Sigmoid colon (tissue), 7 donors: ENCODE measurements around the gene SYPL2. TPM values are rescaled to one million over a fixed set of nuclear protein-coding genes. Genes with fewer than 3 reads are reported as not detected.
A peak's percentile ranks its signal among the peaks of the same experiment; 100 is the strongest.

ENCODE experiments used
- DNase-seq: peaks from one replicate; pipeline ENCODE4 v3.0.0-alpha.2; 2019
- H3K27ac ChIP-seq, 4 donors: fragments of 200-600 bp; sonication (generic); one replicate each; pipeline ENCODE4 v1.5.1; 2016 to 2019; ENCODE audit warnings: mild to moderate bottlenecking in 1 of 4
- H3K27me3 ChIP-seq, 3 donors: fragments of 200-600 bp; sonication (generic); one replicate each; pipeline ENCODE4 v1.5.1; 2019; ENCODE audit warnings: mild to moderate bottlenecking in 1 of 3
- H3K36me3 ChIP-seq, 4 donors: fragments of 200-600 bp; sonication (generic); one replicate each; pipeline ENCODE4 v1.5.1; 2016 to 2019
- H3K4me1 ChIP-seq, 4 donors: fragments of 200-600 bp; sonication (generic); one replicate each; pipeline ENCODE4 v1.5.1; 2017 to 2019
- H3K4me3 ChIP-seq, 4 donors: fragments of 200-600 bp; sonication (generic); one replicate each; pipeline ENCODE4 v1.5.1; 2017 to 2019; ENCODE audit warnings: mild to moderate bottlenecking in 2 of 4, moderate library complexity in 1 of 4
- H3K9me3 ChIP-seq, 4 donors: fragments of 200-600 bp in 3 of 4; sonication (generic) in 3 of 4; one replicate each; pipeline versions ENCODE4 v1.5.1 to v1.6.1; 2013 to 2019
- EP300 ChIP-seq, 4 donors: sonication (generic); formaldehyde crosslinking; IDR thresholded peaks; one replicate each; pipeline ENCODE4 v1.6.1; 2017; ENCODE audit warnings: antibody characterized with exemption in 4 of 4
- POLR2A ChIP-seq, 2 donors: fragments of 450-650 bp; IDR thresholded peaks; one replicate each; pipeline ENCODE4 v1.6.1; 2016; ENCODE audit warnings: antibody characterized with exemption in 2 of 2, mild to moderate bottlenecking in 2 of 2, moderate library complexity in 2 of 2
- POLR2AphosphoS5 ChIP-seq, 4 donors: sonication (generic); formaldehyde crosslinking; IDR thresholded peaks; one replicate each; pipeline ENCODE4 v1.6.1; 2017; ENCODE audit warnings: antibody characterized with exemption in 4 of 4
- WGBS, 2 donors: extraction: QIAGEN DNeasy Blood & Tissue Kit; methylation state at CpG; one replicate each; pipeline ENCODE4 v1.1.7; 2013; 5-methylcytosine and 5-hydroxymethylcytosine counted together
- intact Hi-C: fragments of 100-400 bp; cut with DNase I; formaldehyde crosslinking; loops from one replicate; pipeline ENCODE4 v1.15.1; 2023
- polyA plus RNA-seq, 3 donors: library from polyadenylated mRNA; stranded (reverse); fragments of 200-250 nt; gene quantifications; one replicate each; pipeline ENCODE4 v1.2.3, GENCODE V29; 2013
- total RNA-seq, 4 donors: library from RNA; depleted of rRNA; stranded (reverse); fragments of >200 nt; gene quantifications; one replicate each; pipeline ENCODE4 v1.1.0, GENCODE V29; 2016
- TF ChIP-seq, protein P1 (sequence below), 4 experiments: fragments of 450-650 bp in 3 of 4; fragments of 200-600 bp in 1 of 4; IDR thresholded peaks; one replicate each; pipeline ENCODE4 v1.5.1; 2016 to 2019; ENCODE audit warnings: antibody characterized with exemption in 4 of 4, mild to moderate bottlenecking in 3 of 4, moderate library complexity in 2 of 4
- donor health status: healthy with polysubstance abuse.
- donor health status: Bipolar disorder and iron deficiency.
- donor health status: healthy.

Gene SYPL2
- total and polyA plus RNA-seq, 7 donors, result under 0.01 to 6.9 (median 2.1) TPM; not detected in 1

DNA sequence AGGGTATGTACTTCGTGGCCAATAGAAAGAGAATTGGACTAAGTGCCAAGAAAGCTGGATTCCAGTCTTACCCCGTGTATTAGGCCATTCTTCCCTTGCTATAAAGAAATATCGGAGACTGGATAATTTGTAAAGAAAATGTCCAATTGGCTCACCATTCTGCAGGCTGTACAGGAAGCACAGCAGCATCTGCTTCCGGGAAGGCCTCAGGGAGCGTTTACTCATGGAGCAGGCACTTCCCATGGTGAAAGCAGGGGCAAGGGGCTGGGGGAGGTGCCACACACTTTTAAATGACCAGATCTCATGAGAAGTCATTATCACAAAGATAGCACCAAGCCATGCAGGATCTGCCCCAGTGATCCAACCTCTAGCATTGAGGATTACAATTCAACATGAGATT lies 51.0 kb downstream of the SYPL2 start:
- H3K4me1 ChIP-seq, result peaks cover 0 to 8% (median 0%) of the 10 kb centered on the region in 4 donors
- no peaks in the 10 kb centered on the region for H3K9me3 ChIP-seq
- no peak overlapping the region for H3K4me3 ChIP-seq
- WGBS, 2 donors, result 67 to 91% methylated on average over 5 of the region's 5 CpGs
- intact Hi-C loops, result no loop called here
- DNase-seq, result peak; percentile 3
- no peaks in the 10 kb centered on the region for H3K36me3 ChIP-seq
- H3K27me3 ChIP-seq, result no peaks in the 10 kb centered on the region
- no peak overlapping the region for H3K27ac ChIP-seq
- TF ChIP-seq POLR2A (IDR thresholded peaks at IDR 0.05), result no peak
- TF ChIP-seq POLR2AphosphoS5 (IDR thresholded peaks at IDR 0.05), result no peak
- TF ChIP-seq, protein P1, sequence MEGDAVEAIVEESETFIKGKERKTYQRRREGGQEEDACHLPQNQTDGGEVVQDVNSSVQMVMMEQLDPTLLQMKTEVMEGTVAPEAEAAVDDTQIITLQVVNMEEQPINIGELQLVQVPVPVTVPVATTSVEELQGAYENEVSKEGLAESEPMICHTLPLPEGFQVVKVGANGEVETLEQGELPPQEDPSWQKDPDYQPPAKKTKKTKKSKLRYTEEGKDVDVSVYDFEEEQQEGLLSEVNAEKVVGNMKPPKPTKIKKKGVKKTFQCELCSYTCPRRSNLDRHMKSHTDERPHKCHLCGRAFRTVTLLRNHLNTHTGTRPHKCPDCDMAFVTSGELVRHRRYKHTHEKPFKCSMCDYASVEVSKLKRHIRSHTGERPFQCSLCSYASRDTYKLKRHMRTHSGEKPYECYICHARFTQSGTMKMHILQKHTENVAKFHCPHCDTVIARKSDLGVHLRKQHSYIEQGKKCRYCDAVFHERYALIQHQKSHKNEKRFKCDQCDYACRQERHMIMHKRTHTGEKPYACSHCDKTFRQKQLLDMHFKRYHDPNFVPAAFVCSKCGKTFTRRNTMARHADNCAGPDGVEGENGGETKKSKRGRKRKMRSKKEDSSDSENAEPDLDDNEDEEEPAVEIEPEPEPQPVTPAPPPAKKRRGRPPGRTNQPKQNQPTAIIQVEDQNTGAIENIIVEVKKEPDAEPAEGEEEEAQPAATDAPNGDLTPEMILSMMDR (IDR thresholded peaks at IDR 0.05), result no peak

DNA sequence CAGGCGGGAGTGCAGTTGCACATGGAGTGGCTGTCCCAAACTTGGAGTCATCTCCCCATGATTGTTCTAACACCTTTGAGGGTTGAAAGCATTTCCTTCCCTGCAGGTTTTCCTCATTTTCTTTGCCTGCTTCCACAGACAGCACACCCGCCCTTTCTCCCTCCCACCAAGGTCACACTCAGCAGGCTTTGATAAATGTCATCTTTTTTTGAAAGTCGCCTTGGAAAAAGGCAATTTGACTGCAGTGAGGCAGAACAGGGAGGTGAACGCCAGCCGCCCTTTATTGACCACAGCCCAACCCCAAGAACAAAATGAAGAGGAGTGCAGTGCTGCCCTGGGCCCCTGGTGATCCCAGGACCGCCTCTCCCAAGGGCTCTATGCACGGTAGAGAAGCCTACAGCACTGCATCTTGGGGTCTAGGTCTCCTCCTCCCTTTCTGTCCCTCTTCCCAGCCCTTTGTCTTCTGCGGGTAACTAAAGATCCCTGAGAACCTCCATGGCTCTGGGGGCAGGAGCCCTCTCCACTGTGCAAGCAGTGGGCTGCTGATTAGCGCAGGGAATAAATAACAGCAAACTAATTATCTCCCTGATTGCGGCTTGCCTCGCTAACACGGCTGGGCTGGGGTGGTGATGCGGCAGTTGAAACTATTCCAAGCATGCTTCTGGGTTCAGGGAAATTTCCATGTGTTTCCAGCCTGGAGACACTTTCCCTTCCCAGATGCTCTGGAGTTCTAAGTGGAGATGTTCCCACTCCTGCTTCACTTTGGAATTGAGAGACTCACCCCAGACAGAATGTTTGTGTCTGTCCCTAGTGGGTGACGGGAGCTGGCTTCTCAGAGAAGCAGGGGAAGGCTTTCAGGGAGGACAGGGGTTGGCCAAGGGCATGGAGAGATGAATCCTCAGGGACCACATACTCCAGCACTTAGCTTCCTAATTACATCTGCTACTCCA lies 54.9 kb downstream of the SYPL2 start:
- Histone ChIP-seq H3K27ac (no peak overlapping the region), H3K36me3 (no peaks in the 10 kb centered on the region), H3K4me1 (no peaks in the 10 kb centered on the region), H3K4me3 (no peak overlapping the region), H3K27me3 (no peaks in the 10 kb centered on the region), H3K9me3 (no peaks in the 10 kb centered on the region)
- intact Hi-C loops, result no loop called here
- TF ChIP-seq POLR2AphosphoS5 (IDR thresholded peaks at IDR 0.05) (no peak), POLR2A (IDR thresholded peaks at IDR 0.05) (no peak)
- DNase-seq, result no peak
- 79 to 82% methylated on average over 14 of the region's 14 CpGs for WGBS, 2 donors

DNA sequence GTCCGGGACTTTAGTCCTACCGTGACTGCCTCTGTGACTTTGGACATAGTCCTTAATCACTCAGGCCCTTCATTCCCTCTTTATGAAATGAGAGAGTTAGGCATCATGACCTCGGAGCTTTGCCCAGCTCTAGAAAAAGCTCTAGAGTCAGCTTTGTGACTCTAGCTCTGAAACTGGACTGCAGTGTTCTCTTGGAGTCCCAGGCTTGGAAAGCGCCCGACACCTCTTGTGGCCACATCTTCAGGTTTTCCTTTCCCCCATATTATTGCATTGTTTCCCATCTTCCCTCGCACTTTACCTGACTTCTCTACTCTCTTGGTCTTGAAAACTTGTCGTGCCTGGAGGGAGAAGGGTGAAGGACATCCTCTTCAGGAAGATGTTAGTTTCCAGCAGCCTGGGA lies 55.7 kb downstream of the SYPL2 start:
- no peaks in the 10 kb centered on the region for H3K27me3 ChIP-seq
- H3K36me3 ChIP-seq, result no peaks in the 10 kb centered on the region
- no peaks in the 10 kb centered on the region for H3K4me1 ChIP-seq
- DNase-seq, result no peak
- WGBS, 2 donors, result 89 to 91% methylated on average over 7 of the region's 7 CpGs
- no peaks in the 10 kb centered on the region for H3K9me3 ChIP-seq
- H3K4me3 ChIP-seq, result no peak overlapping the region
- intact Hi-C loops, result no loop called here
- TF ChIP-seq POLR2A (IDR thresholded peaks at IDR 0.05) (no peak), POLR2AphosphoS5 (IDR thresholded peaks at IDR 0.05) (no peak), EP300 (IDR thresholded peaks at IDR 0.05) (no peak)
- TF ChIP-seq, protein P1 (IDR thresholded peaks at IDR 0.05), result no peak
- no peak overlapping the region for H3K27ac ChIP-seq

DNA sequence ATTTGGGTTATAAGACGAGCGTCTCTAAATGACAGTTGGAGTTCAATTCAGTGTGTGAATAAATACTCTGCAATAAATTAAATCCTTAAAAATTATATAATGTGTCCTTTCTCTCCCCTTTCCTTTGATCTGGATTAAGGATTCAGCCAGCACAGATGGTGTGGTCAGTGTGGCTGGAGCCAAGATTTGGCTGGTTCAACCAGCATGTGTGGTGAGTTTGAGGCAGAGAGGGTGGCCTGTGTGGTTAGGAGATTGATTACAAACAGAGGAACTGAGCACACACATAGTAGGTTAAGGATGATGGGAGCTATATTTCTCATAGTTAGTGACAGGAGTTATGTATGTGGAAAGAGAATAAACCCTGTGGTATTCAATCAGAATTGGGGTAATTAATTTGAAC lies 57.4 kb downstream of the SYPL2 start:
- no peak overlapping the region for H3K27ac ChIP-seq
- intact Hi-C loops, result no loop called here
- H3K27me3 ChIP-seq, result no peaks in the 10 kb centered on the region
- H3K36me3 ChIP-seq, result no peaks in the 10 kb centered on the region
- WGBS, 2 donors, result 92% methylated on average over 2 of the region's 2 CpGs
- H3K4me3 ChIP-seq, result no peak overlapping the region
- H3K4me1 ChIP-seq, result no peaks in the 10 kb centered on the region
- no peaks in the 10 kb centered on the region for H3K9me3 ChIP-seq
- TF ChIP-seq, protein P1 (IDR thresholded peaks at IDR 0.05), result no peak
- TF ChIP-seq EP300 (IDR thresholded peaks at IDR 0.05) (no peak), POLR2A (IDR thresholded peaks at IDR 0.05) (no peak), POLR2AphosphoS5 (IDR thresholded peaks at IDR 0.05) (no peak)
- no peak for DNase-seq

DNA sequence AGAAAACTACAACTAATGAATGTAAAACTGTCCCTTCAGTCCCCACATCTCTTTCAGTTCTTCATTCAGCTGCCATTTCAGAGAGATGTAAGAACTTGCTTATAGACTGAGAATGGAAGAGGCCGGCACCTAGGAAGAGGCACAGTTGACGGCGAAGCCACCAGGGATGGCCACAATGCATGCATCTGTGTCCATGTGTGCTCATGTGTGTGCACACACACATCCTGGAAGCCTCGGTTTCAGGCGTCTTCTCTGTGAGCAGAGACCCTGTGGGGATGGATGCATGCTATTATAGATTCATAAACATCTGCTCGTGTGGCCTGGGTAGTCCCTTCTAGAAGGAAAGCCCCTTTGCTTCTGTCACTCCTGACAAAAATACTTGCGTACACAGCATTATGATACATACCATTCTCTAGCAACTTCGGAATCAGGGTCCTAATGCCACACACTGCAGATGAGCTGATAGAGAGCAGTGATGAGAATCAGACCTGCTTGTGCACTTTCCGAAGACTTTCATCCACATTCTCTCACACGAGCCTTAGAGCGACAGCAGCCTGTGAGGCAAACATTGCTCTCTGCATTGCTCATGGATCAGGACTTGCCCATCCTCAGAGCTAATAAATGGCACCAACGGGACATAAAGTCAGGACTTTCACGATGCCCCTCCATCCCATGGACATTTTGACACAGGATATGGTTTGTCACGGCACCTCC lies 60.9 kb downstream of the SYPL2 start:
- TF ChIP-seq POLR2A (IDR thresholded peaks at IDR 0.05), result no peak
- TF ChIP-seq EP300 (IDR thresholded peaks at IDR 0.05), result no peak
- TF ChIP-seq, protein P1 (IDR thresholded peaks at IDR 0.05), result no peak
- TF ChIP-seq POLR2AphosphoS5 (IDR thresholded peaks at IDR 0.05), result no peak
- Histone ChIP-seq H3K4me1 (peaks cover 0 to 18% (median 12%) of the 10 kb centered on the region in 4 donors), H3K9me3 (no peaks in the 10 kb centered on the region), H3K36me3 (no peaks in the 10 kb centered on the region), H3K4me3 (no peak overlapping the region), H3K27me3 (no peaks in the 10 kb centered on the region), H3K27ac (no peak overlapping the region)
- intact Hi-C loops, result no loop called here
- WGBS, 2 donors, result 77 to 79% methylated on average over 14 of the region's 14 CpGs
- no peak for DNase-seq
